GM18868 (cell line): ENCODE measurements around the gene LMBR1.
"Not testable (repeated sequence)": the region's sequence is repeated elsewhere in the genome, so short reads cannot be mapped to it uniquely, and the experiment has no call there.

Experiments used
- ATAC-seq: cut with Tn5 transposase; IDR thresholded peaks from one replicate; pipeline ENCODE4 v1.9.1; 2021; ENCODE audit warnings: mild to moderate bottlenecking, moderate library complexity; ENCODE audit not compliant: unreplicated experiment

Gene LMBR1

GRCh38 chr7:156662277-156662676 lies 230.7 kb downstream of the LMBR1 start:
- ATAC-seq: no peak

- ATAC-seq: no peak
Observed at GRCh38 chr7:156661637-156662036, 231.3 kb downstream of the LMBR1 start.

- no peak for ATAC-seq
Observed at GRCh38 chr7:156659961-156660360, 233.0 kb downstream of the LMBR1 start.

- ATAC-seq: no peak
Observed at GRCh38 chr7:156659203-156659602, 233.8 kb downstream of the LMBR1 start.

GRCh38 chr7:156657681-156658080 lies 235.3 kb downstream of the LMBR1 start:
- no peak for ATAC-seq

GRCh38 chr7:156656598-156656997 lies 236.4 kb downstream of the LMBR1 start:
- no peak for ATAC-seq

GRCh38 chr7:156655983-156656382 lies 237.0 kb downstream of the LMBR1 start:
- ATAC-seq: no peak

GRCh38 chr7:156655251-156655650 lies 237.7 kb downstream of the LMBR1 start:
- ATAC-seq: no peak

GRCh38 chr7:156654511-156655234 lies 238.3 kb downstream of the LMBR1 start:
- no peak for ATAC-seq

- ATAC-seq: no peak
Observed at GRCh38 chr7:156652886-156653568, 240.0 kb downstream of the LMBR1 start.

GRCh38 chr7:156651474-156651873 lies 241.5 kb downstream of the LMBR1 start:
- ATAC-seq: no peak

GRCh38 chr7:156650042-156650441 lies 242.9 kb downstream of the LMBR1 start:
- no peak for ATAC-seq

- not testable (repeated sequence) for ATAC-seq
Observed at GRCh38 chr7:156647330-156647729, 245.7 kb downstream of the LMBR1 start.

GRCh38 chr7:156642306-156643045 lies 250.5 kb downstream of the LMBR1 start:
- no peak for ATAC-seq

- ATAC-seq: peak; percentile 58
Observed at GRCh38 chr7:156640949-156641485, 252.0 kb downstream of the LMBR1 start.

GRCh38 chr7:156640257-156640948 lies 252.6 kb downstream of the LMBR1 start, which contains the start of gene RNF32:
Gene RNF32, plus strand, starts transcription at chr7:156640774. Its CDS starts 3,104 bp downstream, at chr7:156643878.
- peak; percentile 80 for ATAC-seq

GRCh38 chr7:156639426-156640256 lies 253.3 kb downstream of the LMBR1 start:
- ATAC-seq: no peak

GRCh38 chr7:156638443-156639077 lies 254.4 kb downstream of the LMBR1 start:
- ATAC-seq: no peak

- not testable (repeated sequence) for ATAC-seq
Observed at GRCh38 chr7:156637093-156637492, 255.9 kb downstream of the LMBR1 start.
